HG02840 (cell line): ENCODE measurements around the gene NCS1.

Source experiments
- ATAC-seq: cut with Tn5 transposase; IDR thresholded peaks from one replicate; pipeline ENCODE4 v1.9.1; 2021; ENCODE audit warnings: mild to moderate bottlenecking, moderate library complexity, moderate number of reproducible peaks; ENCODE audit not compliant: unreplicated experiment, low FRiP score

Gene NCS1

GRCh38 chr9:130209422-130209821 lies 37.2 kb downstream of the NCS1 start:
- ATAC-seq, result no peak

- ATAC-seq, result no peak
These were observed 39.5 kb downstream of the NCS1 start for GRCh38 chr9:130211548-130212226.

- no peak for ATAC-seq
These were observed 40.5 kb downstream of the NCS1 start for GRCh38 chr9:130212543-130213297.

GRCh38 chr9:130213911-130214761 lies 41.9 kb downstream of the NCS1 start:
- ATAC-seq, result no peak

GRCh38 chr9:130214776-130215340 lies 42.7 kb downstream of the NCS1 start:
- ATAC-seq, result no peak

- no peak for ATAC-seq
These were observed 43.3 kb downstream of the NCS1 start for GRCh38 chr9:130215341-130216119.

GRCh38 chr9:130217838-130218237 lies 45.6 kb downstream of the NCS1 start:
- ATAC-seq, result no peak

GRCh38 chr9:130219661-130220096 lies 47.5 kb downstream of the NCS1 start:
- no peak for ATAC-seq

- ATAC-seq, result no peak
These were observed 48.1 kb downstream of the NCS1 start for GRCh38 chr9:130220352-130220751.

- no peak for ATAC-seq
These were observed 50.6 kb downstream of the NCS1 start for GRCh38 chr9:130222833-130223232.

GRCh38 chr9:130225071-130225470 lies 52.9 kb downstream of the NCS1 start:
- ATAC-seq, result no peak

- no peak for ATAC-seq
These were observed 53.4 kb downstream of the NCS1 start for GRCh38 chr9:130225586-130225985.

GRCh38 chr9:130226112-130226511 lies 53.9 kb downstream of the NCS1 start:
- no peak for ATAC-seq

- no peak for ATAC-seq
These were observed 55.6 kb downstream of the NCS1 start for GRCh38 chr9:130227833-130228232.

- ATAC-seq, result no peak
These were observed 57.6 kb downstream of the NCS1 start for GRCh38 chr9:130229759-130230158.

- no peak for ATAC-seq
These were observed 58.4 kb downstream of the NCS1 start for GRCh38 chr9:130230631-130231030.

- ATAC-seq, result no peak
These were observed 60.8 kb downstream of the NCS1 start for GRCh38 chr9:130232899-130233586.

GRCh38 chr9:130233587-130233945 lies 61.4 kb downstream of the NCS1 start:
- ATAC-seq, result no peak
